GM19438 (cell line): ENCODE results near the gene TSACC.
"Not testable (repeated sequence)": the region's sequence is repeated elsewhere in the genome, so short reads cannot be mapped to it uniquely, and the experiment has no call there.

Source experiments
- ATAC-seq: cut with Tn5 transposase; IDR thresholded peaks from one replicate; pipeline ENCODE4 v1.9.1; 2021; ENCODE audit warnings: low read depth; ENCODE audit not compliant: unreplicated experiment

TSACC gene

GRCh38 chr1:156346035-156346434 lies 7.7 kb downstream of the TSACC start:
- not testable (repeated sequence) for ATAC-seq

GRCh38 chr1:156346636-156347035 lies 8.3 kb downstream of the TSACC start:
- no peak for ATAC-seq

- ATAC-seq: no peak
Measured at GRCh38 chr1:156347331-156347730, 9.0 kb downstream of the TSACC start.

- not testable (repeated sequence) for ATAC-seq
Measured at GRCh38 chr1:156352481-156352880, 14.2 kb downstream of the TSACC start.

GRCh38 chr1:156356262-156356874 lies 18.0 kb downstream of the TSACC start:
- ATAC-seq: no peak

- ATAC-seq: no peak
Measured at GRCh38 chr1:156356875-156357534, 18.7 kb downstream of the TSACC start.

- ATAC-seq: no peak
Measured at GRCh38 chr1:156357977-156358376, 19.7 kb downstream of the TSACC start.

GRCh38 chr1:156358641-156359040 lies 20.3 kb downstream of the TSACC start:
- ATAC-seq: no peak

GRCh38 chr1:156359249-156359648 lies 20.9 kb downstream of the TSACC start:
- ATAC-seq: no peak

GRCh38 chr1:156359973-156360372 lies 21.6 kb downstream of the TSACC start:
- no peak for ATAC-seq

- ATAC-seq: no peak
Measured at GRCh38 chr1:156360534-156360933, 22.2 kb downstream of the TSACC start.

GRCh38 chr1:156365754-156366153 lies 27.4 kb downstream of the TSACC start:
- ATAC-seq: no peak

GRCh38 chr1:156366378-156367166 lies 28.2 kb downstream of the TSACC start:
- no peak for ATAC-seq

GRCh38 chr1:156367383-156368156 lies 29.2 kb downstream of the TSACC start:
- ATAC-seq: no peak

- ATAC-seq: no peak
Measured at GRCh38 chr1:156368157-156368658, 29.9 kb downstream of the TSACC start.

- no peak for ATAC-seq
Measured at GRCh38 chr1:156368889-156369684, 30.8 kb downstream of the TSACC start, which contains the start of gene RHBG. Gene RHBG, plus strand, starts transcription at chr1:156369211. Its CDS starts 39 bp downstream, at chr1:156369250.

GRCh38 chr1:156369685-156370286 lies 31.5 kb downstream of the TSACC start:
- not testable (repeated sequence) for ATAC-seq

GRCh38 chr1:156371553-156372264 lies 33.4 kb downstream of the TSACC start:
- no peak for ATAC-seq

GRCh38 chr1:156372265-156372586 lies 33.9 kb downstream of the TSACC start:
- ATAC-seq: no peak
